T1000 (cell line): Measurements from ENCODE around the gene SPTLC3.

Source experiments
- DNase-seq: peaks from one replicate; lab custom pipeline; 2025; ENCODE audit warnings: mixed read lengths; lab: John Stamatoyannopoulos, UW

Gene SPTLC3

DNA sequence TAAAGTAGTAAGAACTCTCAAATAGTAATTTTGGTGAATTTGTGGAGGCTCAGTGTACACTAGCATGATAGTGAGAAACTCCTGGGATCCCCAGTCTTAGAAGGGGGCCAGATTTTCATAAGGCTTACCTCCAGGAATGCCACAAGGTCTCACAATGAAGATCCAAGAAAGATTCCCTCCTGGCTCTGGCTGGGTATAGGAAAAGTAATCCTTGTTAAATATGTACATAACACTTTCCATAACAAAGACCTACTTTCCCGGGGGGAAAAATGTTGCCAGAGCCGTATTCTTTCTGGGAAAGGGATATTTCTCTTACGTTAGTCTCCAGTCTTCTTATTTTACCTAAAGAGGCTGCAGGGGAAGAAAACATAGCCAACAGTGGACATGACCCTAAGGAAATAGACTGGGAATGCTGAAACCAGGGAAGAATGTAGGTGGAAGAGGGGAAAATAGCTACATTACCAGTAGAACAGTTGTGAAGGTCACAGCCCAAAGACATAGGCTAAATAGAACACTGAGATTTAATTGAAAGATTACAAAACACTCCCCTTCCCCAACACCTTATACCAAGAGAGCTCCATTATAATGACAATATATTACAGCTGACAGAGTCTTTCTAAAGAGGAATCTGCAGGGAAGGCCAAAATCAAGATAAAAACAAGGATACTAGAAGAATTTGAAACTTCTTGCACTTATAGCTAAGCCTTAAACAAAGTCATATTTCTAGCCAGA lies 177.4 kb downstream of the SPTLC3 start:
- no peak for DNase-seq

DNA sequence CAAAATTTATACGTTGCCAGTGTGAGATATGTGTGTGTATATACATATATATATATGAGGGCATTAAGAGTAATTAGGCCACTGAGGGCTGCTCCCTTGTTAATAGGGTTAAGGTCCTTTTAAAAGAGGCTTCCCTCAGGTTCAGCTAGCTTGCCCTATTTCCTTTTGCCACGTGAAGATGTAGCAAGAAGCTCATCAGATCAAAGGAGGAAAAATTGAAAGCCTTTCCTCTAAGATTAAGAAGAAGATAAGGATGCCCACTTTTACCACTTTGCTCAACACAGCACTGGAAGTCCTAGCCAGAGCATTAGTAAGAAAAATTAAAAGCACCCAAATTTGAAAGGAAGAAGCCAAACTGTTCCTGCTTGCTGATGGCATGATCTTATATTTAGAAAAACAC lies 179.1 kb downstream of the SPTLC3 start:
- DNase-seq = no peak

DNA sequence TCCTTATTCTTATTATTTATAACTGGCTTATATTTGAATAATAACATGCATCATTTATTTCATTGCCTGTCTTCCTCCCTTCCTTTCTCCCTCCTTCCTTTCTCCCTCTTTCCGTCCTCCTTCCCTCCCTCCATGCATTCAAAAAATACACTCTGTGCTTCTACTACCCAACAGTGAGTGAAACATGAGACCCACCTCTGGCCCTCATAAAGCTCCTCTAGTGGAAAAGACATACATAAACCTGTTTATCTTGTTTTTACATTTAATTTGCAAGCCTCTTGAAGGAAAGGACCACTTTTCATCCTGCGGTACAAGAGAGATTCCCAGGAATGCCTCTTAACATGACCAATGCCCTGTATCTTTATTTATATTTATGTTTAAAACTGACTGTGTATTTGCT lies 190.5 kb downstream of the SPTLC3 start:
- DNase-seq = no peak

DNA sequence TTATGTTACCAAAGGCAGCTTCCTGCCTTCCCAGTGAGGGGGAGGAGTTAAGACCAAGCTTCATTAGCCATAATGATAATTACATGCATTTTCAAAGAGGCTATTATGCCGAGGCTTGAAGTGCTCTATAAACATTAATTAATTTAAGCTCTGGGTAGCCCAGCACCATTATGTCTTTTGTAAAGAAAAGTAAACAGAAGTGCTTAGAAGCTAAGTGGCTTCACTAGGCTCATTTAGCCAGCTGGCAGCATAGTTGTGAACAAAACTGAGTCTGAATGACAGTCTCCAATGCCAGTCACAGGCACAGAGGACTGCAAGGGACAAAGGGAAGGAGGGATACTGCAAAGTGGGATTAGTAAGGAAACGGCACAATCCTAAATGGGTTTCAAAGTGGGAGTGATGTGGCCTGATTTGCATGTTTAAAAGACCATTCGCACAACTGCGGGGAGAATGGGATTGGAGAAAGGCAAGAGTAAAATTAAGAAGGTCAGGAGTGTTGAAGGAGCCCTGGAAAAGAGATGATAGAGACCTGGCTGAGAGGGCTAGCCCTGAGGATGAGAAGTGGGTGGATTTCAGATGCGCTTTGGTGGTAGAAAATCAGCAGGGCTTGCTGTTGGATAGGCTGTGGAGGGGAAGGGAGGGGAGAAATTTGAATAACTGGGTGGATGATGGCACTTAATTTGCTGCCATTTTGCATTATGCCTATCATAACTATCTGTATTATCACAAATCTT lies 192.2 kb downstream of the SPTLC3 start:
- DNase-seq = no peak

DNA sequence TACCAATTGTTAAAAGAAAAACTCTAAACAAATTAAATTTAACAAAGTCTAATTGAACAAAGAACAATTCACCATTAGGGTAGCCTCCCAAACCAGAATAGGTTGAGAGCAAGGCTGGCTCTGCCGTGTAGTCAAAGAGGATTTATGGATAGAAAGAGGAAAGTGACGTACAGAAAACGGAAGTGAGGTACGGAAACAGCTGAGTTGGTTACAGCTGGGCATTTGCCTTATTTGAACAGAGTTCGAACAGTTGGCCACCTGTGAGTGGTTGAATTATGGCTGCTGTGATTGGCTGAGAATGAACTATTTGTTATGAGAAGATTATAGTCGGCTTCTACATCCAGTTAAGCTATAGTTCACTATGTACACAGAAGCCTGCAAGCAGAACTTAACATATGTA lies 193.8 kb downstream of the SPTLC3 start:
- no peak for DNase-seq

DNA sequence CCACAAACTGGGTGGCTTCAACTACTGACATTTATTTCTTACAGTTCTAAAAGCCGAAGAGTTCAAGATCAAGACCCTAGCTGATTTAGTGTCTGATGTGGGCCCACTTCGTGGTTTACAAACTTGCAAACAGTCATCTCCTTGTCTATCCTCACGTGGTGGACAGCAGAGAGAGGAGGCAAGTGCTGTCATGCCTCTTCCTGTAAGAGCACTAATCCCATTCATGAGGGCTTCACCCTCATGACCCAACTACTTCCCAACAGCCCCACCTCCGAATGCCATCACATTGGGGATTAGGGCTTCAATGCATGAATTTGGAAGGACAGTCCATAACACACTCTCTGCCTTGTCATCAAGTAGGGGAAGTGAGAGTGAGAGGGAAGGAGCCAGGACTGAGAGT lies 196.7 kb downstream of the SPTLC3 start:
- no peak for DNase-seq

DNA sequence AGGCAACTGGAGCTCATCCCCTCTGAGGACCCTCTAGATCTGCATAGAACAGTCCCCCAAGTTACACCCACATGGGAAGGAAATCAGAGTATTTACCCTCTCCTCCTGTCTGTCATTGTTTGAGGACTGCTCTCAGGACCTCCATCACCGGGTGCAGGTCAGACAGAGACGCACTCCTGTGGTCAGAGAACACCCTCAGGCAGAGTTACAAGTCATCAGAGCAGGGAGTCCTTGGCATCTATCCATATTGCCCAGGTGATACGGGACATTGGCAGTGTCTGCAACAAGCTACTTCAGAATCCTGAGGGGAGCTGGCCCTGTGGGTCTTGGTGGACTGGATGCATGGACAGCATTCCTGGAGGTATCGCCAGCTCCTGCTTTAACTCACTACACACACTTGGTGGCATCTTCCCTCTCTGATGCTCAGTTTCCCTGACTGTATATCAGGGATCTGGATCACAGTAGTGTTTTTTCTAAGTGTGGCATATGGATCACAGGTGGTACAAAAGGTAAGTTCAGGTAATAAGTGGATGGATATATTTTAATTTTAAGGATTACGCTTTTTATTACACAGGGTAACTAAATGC lies 197.2 kb downstream of the SPTLC3 start:
- no peak for DNase-seq

DNA sequence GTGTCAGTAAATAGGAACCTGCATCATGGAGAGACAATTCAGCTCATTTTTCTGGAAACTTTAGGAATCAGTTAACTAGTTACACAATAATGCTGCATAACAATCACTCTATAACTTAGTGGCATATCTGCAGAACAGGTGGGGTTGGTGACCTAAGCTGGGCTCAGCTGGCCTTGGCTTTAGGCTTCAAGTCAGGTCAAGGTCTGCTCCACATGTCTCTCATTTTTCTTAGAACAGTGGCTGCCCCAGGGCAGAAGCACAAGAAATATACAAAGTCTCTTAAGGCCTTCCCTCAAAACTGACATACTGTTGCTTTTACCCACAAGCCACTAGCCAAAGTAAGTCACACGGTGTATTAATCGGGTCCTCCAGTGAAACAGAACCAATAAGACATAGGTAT lies 198.2 kb downstream of the SPTLC3 start:
- DNase-seq = no peak

DNA sequence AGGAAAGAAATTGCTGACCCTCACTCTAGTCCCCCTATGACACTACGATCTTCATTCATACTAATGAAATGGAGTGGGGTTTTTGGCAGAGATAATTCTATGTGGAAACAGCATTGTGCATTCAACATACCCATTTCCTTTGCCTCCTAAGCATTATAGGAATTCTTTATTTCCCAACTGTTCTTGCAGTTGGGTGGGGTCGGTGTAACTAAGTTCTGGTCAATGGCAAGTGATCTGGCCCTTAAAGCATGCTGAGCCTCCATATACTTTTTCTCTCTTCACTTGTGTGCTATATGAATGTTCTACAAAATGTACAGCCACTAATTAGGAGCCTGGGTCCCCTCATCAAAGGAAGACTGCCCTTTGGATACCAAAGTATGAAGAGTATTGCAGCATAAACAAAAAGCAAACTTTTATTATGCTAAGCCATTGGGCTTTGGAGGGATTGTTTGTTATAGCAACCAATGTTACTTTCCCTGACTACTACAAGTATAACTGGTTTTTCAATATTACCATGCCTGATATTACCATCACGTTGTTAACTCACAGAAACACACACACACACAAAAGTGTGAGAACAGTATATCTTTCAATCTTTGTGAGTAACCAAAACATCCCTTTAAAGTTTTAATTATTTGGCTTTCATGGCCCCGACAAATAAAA lies 203.3 kb downstream of the SPTLC3 start:
- no peak for DNase-seq

DNA sequence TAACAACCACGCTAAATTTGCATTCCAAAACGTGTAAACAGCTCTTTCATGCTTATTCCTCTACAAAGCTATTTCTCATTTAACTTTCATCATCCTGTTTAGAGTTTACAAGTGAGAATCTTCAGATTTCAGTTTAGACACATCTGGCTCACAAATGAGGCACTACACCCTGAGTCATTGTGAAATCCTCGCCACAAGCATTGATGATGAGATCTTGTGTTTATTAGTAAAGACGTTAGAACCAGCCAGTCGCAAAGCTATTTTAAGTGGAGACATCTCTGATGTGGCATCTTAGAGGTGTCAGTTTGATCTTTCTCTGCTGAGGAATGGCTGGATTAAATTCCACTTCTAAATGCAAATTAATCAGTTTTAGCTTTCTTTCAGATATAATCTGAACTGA lies 204.0 kb downstream of the SPTLC3 start:
- DNase-seq = no peak

DNA sequence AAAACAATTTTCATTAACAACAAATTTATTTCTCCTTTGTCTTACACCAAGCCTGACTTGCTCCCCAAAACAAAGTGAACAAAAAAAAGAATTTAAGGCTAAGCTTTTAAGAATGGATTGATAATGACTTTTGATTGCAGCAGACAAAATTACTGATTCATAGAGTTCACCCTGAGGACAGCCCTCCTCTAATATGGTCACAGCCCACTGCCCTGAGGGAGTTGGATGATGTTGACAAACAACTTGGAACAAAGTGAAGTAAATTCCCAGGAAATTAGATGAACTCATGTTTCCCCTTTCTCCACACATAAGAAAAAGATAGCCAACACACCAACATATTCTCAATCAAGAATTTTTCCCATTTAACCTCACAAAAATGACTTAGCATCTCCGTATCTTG lies 204.6 kb downstream of the SPTLC3 start:
- no peak for DNase-seq

DNA sequence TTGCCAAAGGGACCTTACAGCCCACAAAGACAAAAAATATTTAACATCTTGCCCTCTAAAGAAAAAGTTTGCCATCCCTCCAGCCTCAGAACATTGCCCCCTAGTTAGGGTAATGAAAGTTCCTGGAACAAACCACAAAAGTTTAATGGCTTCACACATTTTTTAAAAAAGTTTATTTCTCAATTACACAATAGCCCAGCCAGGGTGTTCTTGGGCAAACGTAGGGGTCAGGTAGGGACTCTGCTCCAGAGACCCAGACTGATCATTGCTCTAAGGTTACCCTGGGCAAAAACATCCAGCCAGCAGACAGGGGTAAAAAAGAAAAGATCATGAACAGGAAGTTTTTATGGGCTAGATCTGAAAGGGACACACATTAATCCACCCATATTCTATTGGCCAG lies 207.8 kb downstream of the SPTLC3 start:
- no peak for DNase-seq
